ENCODE results near the gene PHYH. TPM values are rescaled to one million over a fixed set of nuclear protein-coding genes. Genes with fewer than 3 reads are reported as not detected.

The PHYH gene
- total and polyA plus RNA-seq, 7 donors: 99.3 to 237 (median 184) TPM

DNA sequence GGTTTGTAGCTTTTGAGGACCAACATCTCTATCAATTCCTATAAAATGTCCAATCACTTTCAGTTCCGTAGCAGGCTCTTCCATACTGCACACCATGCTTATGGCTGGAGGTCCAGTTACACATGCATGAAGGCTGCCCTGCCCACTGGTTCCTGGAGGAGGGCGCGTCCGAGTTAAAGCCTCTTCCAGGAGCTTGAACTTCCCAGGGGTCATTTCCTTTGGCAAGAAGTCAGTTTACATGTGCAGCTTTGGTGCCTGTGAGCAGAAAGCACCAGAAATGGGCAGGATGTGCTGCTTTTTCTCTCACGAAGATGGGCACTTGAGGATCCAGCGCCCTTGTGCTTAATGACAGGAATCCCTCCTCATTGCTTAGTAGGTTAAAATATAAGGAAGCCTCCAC lies 17.6 kb upstream of the PHYH start:
- no peak for TF ChIP-seq CTCF (IDR thresholded peaks at IDR 0.05)
- Histone ChIP-seq H3K27me3 (ENCODE audit: insufficient read depth in 3 of 3, low read length in 2 of 3) (no peaks in the 10 kb centered on the region), H3K4me1 (no peaks in the 10 kb centered on the region), H3K36me3 (ENCODE audit: insufficient read depth in 1 of 2, low read depth in 1 of 2) (peaks cover 2 to 45% of the 10 kb centered on the region in 2 donors), H3K9me3 (no peaks in the 10 kb centered on the region), H3K27ac (no peak overlapping the region), H3K4me3 (no peak overlapping the region)
- no peak for ATAC-seq
- 57 to 72% (median 61%) methylated on average over 6 of the region's 6 CpGs for WGBS, 3 donors
- intact Hi-C loops (cut with DNase I): no loop called here
- DNase-seq: no peak

- H3K4me1 ChIP-seq: no peaks in the 10 kb centered on the region
- ATAC-seq (no peak), DNase-seq (no peak)
- no peak overlapping the region for H3K4me3 ChIP-seq
- H3K27me3 ChIP-seq (ENCODE audit: insufficient read depth in 3 of 3, low read length in 2 of 3): no peaks in the 10 kb centered on the region
- peaks cover 1 to 38% of the 10 kb centered on the region in 2 donors for H3K36me3 ChIP-seq (ENCODE audit: insufficient read depth in 1 of 2, low read depth in 1 of 2)
- no peak overlapping the region for H3K27ac ChIP-seq
- no peak for TF ChIP-seq CTCF (IDR thresholded peaks at IDR 0.05)
- intact Hi-C loops (cut with DNase I): no loop called here
- WGBS, 3 donors: 92 to 93% (median 92%) methylated on average over 7 of the region's 7 CpGs
- H3K9me3 ChIP-seq: no peaks in the 10 kb centered on the region
Observed at GRCh38 chr10:13316635-13317311, 16.9 kb upstream of the PHYH start.

- H3K27me3 ChIP-seq (ENCODE audit: insufficient read depth in 3 of 3, low read length in 2 of 3): no peaks in the 10 kb centered on the region
- TF ChIP-seq CTCF (IDR thresholded peaks at IDR 0.05): no peak
- no peak overlapping the region for H3K27ac ChIP-seq
- H3K4me1 ChIP-seq: no peaks in the 10 kb centered on the region
- intact Hi-C loops (cut with DNase I): no loop called here
- ATAC-seq (no peak), DNase-seq (no peak)
- H3K9me3 ChIP-seq: no peaks in the 10 kb centered on the region
- peaks cover 0 to 24% of the 10 kb centered on the region in 2 donors for H3K36me3 ChIP-seq (ENCODE audit: insufficient read depth in 1 of 2, low read depth in 1 of 2)
- no peak overlapping the region for H3K4me3 ChIP-seq
Observed at GRCh38 chr10:13315361-13315760, 15.5 kb upstream of the PHYH start.

DNA sequence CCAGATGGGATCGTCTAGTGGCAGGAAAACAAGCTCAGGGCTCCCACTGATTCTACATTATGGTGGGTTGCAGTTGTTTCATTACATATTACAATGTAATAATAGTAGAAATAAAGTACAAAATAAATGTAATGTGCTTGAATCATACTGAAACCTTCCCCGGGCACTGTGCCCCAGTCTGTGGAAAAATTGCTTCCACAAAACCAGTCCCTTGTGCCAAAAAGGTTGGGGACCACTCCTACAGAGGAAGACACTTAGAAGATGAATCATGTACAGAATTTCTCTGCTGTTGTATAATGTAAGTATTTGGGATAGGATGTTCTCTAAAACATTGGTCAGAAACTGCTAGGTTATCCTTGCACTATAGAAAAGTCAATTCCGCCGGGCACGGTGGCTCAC lies 11.3 kb upstream of the PHYH start:
- 63 to 76% (median 74%) methylated on average over 5 of the region's 5 CpGs for WGBS, 3 donors
- no peak for ATAC-seq
- no peak for TF ChIP-seq CTCF (IDR thresholded peaks at IDR 0.05)
- H3K4me3 ChIP-seq: no peak overlapping the region
- no peaks in the 10 kb centered on the region for H3K36me3 ChIP-seq (ENCODE audit: insufficient read depth in 1 of 2, low read depth in 1 of 2)
- no peaks in the 10 kb centered on the region for H3K4me1 ChIP-seq
- no peaks in the 10 kb centered on the region for H3K27me3 ChIP-seq (ENCODE audit: insufficient read depth in 3 of 3, low read length in 2 of 3)
- no peaks in the 10 kb centered on the region for H3K9me3 ChIP-seq
- no peak for DNase-seq
- no peak overlapping the region for H3K27ac ChIP-seq
- intact Hi-C loops (cut with DNase I): no loop called here

Data from psoas muscle (tissue), 8 donors.